HepG2 (cell line): ENCODE results near the gene C1QBP.

Experiments
- CREM ChIP-seq, 2 experiments: sonication (generic) in 1 of 2; formaldehyde crosslinking in 1 of 2; IDR thresholded peaks; 2 replicates each; pipeline versions ENCODE4 v1.4.0 to v1.6.1; 2016 to 2020; ENCODE audit warnings: antibody characterized with exemption in 1 of 2, mild to moderate bottlenecking in 1 of 2, missing genetic modification reagents in 1 of 2
- ELF4 ChIP-seq: sonication (generic); formaldehyde crosslinking; IDR thresholded peaks from 2 replicates; pipeline ENCODE4 v1.5.0; 2020; ENCODE audit warnings: missing genetic modification reagents, mild to moderate bottlenecking, moderate library complexity, borderline replicate concordance
- FOSL2 ChIP-seq: sonication (generic); formaldehyde crosslinking; IDR thresholded peaks from 2 replicates; pipeline ENCODE4 v1.4.0; 2020; ENCODE audit warnings: missing genetic modification reagents
- MYC ChIP-seq: sonication (generic); formaldehyde crosslinking; IDR thresholded peaks from 2 replicates; pipeline ENCODE4 v1.9.0; 2021; ENCODE audit warnings: missing genetic modification reagents, borderline replicate concordance
- POLR2AphosphoS5 ChIP-seq: IDR thresholded peaks from 2 replicates; pipeline ENCODE4 v1.6.1; 2012; ENCODE audit warnings: low read depth, low read length
- ZBTB14 ChIP-seq: sonication (generic); formaldehyde crosslinking; IDR thresholded peaks from 2 replicates; pipeline ENCODE4 v1.4.0; 2020; ENCODE audit warnings: missing genetic modification reagents
- TF ChIP-seq, protein P1 (sequence below): sonication (generic); formaldehyde crosslinking; IDR thresholded peaks from 2 replicates; pipeline ENCODE4 v1.5.0; 2020; ENCODE audit warnings: mild to moderate bottlenecking, missing genetic modification reagents, moderate library complexity
- TF ChIP-seq, protein P2 (sequence below): sonication (generic); formaldehyde crosslinking; IDR thresholded peaks from 2 replicates; pipeline ENCODE4 v1.4.0; 2020; ENCODE audit warnings: missing genetic modification reagents

DNA sequence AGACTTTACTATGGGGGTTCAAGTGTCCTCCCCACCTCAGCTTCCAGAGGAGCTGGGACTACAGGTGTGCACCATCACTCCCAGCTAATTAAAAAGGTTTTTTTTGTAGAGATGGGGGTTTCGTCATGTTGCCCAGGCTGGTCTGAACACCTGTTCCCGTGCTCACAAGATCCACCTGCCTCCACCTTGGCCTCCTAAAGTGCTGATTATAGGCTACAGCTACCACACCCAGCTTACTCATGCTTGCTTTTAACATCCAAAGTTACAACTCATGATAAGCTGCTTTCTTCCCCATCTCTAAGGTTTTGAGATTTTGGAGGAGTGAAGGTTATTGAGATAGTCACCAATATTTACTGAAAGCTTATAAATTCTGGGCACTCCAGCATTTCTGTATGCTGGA, 22.1 kb downstream of the C1QBP start:
- TF ChIP-seq, protein P1, sequence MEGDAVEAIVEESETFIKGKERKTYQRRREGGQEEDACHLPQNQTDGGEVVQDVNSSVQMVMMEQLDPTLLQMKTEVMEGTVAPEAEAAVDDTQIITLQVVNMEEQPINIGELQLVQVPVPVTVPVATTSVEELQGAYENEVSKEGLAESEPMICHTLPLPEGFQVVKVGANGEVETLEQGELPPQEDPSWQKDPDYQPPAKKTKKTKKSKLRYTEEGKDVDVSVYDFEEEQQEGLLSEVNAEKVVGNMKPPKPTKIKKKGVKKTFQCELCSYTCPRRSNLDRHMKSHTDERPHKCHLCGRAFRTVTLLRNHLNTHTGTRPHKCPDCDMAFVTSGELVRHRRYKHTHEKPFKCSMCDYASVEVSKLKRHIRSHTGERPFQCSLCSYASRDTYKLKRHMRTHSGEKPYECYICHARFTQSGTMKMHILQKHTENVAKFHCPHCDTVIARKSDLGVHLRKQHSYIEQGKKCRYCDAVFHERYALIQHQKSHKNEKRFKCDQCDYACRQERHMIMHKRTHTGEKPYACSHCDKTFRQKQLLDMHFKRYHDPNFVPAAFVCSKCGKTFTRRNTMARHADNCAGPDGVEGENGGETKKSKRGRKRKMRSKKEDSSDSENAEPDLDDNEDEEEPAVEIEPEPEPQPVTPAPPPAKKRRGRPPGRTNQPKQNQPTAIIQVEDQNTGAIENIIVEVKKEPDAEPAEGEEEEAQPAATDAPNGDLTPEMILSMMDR (CRISPR knock-in tag): no peak
- no peak for TF ChIP-seq CREM (IDR thresholded peaks at IDR 0.05)
- TF ChIP-seq CREM (CRISPR knock-in tag; IDR thresholded peaks at IDR 0.05): no peak
- no peak for TF ChIP-seq POLR2AphosphoS5
- no peak for TF ChIP-seq ELF4 (CRISPR knock-in tag)
- no peak for TF ChIP-seq FOSL2
- TF ChIP-seq MYC (CRISPR knock-in tag): no peak
- TF ChIP-seq, protein P2, sequence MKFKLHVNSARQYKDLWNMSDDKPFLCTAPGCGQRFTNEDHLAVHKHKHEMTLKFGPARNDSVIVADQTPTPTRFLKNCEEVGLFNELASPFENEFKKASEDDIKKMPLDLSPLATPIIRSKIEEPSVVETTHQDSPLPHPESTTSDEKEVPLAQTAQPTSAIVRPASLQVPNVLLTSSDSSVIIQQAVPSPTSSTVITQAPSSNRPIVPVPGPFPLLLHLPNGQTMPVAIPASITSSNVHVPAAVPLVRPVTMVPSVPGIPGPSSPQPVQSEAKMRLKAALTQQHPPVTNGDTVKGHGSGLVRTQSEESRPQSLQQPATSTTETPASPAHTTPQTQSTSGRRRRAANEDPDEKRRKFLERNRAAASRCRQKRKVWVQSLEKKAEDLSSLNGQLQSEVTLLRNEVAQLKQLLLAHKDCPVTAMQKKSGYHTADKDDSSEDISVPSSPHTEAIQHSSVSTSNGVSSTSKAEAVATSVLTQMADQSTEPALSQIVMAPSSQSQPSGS (CRISPR knock-in tag): no peak
- no peak for TF ChIP-seq ZBTB14 (CRISPR knock-in tag)
